Adipocyte (in vitro differentiated cells): ENCODE data around the gene KLHDC7B.

ENCODE experiments used
- DNase-seq: peaks from one replicate; pipeline ENCODE4 v3.0.0-alpha.2; 2015; ENCODE audit warnings: low read depth
- H3K27me3 ChIP-seq: replicated peaks from 2 replicates; pipeline ENCODE4 v1.7.0; 2013; ENCODE audit warnings: mild to moderate bottlenecking, low read length, moderate library complexity; ENCODE audit not compliant: control insufficient read depth, insufficient read depth
- H3K36me3 ChIP-seq: 2 replicates; pipeline ENCODE4 v1.7.0; 2013; ENCODE audit warnings: low read length, mild to moderate bottlenecking, moderate library complexity; ENCODE audit not compliant: control insufficient read depth, insufficient read depth, severe bottlenecking
- H3K4me1 ChIP-seq: 2 replicates; pipeline ENCODE4 v1.7.0; 2013; ENCODE audit warnings: mild to moderate bottlenecking, low read length, moderate library complexity; ENCODE audit not compliant: control insufficient read depth, insufficient read depth
- H3K4me3 ChIP-seq: 2 replicates; pipeline ENCODE4 v1.7.0; 2013; ENCODE audit warnings: mild to moderate bottlenecking, low read length, moderate library complexity
- H3K9ac ChIP-seq: 2 replicates; pipeline ENCODE4 v1.7.0; 2013; ENCODE audit warnings: mild to moderate bottlenecking, low read length, moderate library complexity
- H3K9me3 ChIP-seq: 2 replicates; pipeline ENCODE4 v1.7.0; 2013; ENCODE audit warnings: mild to moderate bottlenecking, low read length, moderate library complexity; ENCODE audit not compliant: control insufficient read depth

KLHDC7B gene

DNA sequence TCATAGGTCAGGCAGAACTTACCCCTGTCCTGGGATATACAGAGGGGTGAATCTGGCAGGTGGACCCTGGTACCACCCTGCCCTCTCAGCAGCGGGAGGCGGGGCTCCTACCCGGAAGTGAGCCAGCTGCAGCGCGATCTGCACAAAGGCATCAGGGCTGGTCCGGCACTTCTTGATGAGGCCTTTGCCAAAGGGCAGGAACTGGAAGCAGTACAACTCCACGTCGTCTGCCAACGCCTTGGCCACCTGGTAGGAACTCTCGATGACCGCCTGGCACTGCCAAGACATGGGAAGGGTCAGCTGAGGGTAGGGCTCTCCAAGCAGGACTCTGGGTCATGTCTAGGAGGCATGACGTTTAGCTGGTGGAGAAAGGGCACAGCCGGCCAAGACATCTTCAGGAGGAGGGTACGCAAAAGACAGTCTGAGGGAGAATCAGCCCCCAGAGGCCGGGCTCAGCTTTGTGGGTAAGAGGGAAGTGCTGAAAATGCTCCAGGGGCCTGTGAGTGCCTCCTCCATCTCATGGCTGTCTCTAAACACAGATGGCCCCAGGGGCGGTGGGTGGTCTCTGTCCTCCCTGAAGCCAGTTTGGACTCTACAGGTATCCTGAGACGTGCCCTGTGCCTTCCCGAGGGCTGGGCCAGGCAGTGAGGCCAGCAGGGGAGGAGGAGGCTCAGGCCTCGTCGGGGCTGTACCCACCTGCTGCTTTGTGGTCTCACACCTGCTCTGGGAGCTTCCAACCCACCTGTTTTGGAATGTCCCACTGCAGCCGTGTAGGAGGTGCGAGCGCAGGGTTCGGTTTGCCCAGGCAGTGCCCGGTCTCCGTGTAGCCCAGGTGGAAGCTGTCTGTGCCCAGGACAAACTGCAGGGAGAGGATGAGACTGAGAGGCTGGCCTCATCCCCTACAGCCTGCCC is 25.8 kb downstream of the KLHDC7B start:
- H3K27me3 ChIP-seq = no peaks in the 10 kb centered on the region
- no peaks in the 10 kb centered on the region for H3K9me3 ChIP-seq
- no peak overlapping the region for H3K4me3 ChIP-seq
- no peaks in the 10 kb centered on the region for H3K4me1 ChIP-seq
- H3K36me3 ChIP-seq = peaks cover 16% of the 10 kb centered on the region
- no peak for DNase-seq
- no peak overlapping the region for H3K9ac ChIP-seq

DNA sequence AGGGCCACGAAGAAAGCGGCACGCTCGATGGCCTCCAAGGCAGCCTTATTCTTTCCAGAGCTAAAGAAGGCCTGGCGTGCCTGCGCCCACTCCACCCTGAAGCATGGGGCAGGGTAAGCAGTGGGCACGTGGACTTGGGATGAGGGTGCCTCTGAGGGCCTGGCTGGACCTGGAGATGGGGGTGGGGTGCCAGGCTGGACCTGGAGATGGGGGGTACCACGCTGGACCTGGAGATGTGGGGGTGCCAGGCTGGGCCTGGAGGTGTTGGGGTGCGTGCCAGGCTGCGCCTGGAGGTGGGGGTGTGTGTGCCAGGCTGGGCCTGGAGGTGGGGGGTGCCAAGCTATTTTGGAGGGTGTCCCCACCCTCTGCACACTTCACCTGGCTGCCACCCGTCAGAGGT is 27.3 kb downstream of the KLHDC7B start:
- no peak for DNase-seq
- Histone ChIP-seq H3K9me3 (no peaks in the 10 kb centered on the region), H3K9ac (no peak overlapping the region), H3K4me1 (peaks cover 3% of the 10 kb centered on the region), H3K4me3 (no peak overlapping the region), H3K27me3 (no peaks in the 10 kb centered on the region), H3K36me3 (peaks cover 16% of the 10 kb centered on the region)

DNA sequence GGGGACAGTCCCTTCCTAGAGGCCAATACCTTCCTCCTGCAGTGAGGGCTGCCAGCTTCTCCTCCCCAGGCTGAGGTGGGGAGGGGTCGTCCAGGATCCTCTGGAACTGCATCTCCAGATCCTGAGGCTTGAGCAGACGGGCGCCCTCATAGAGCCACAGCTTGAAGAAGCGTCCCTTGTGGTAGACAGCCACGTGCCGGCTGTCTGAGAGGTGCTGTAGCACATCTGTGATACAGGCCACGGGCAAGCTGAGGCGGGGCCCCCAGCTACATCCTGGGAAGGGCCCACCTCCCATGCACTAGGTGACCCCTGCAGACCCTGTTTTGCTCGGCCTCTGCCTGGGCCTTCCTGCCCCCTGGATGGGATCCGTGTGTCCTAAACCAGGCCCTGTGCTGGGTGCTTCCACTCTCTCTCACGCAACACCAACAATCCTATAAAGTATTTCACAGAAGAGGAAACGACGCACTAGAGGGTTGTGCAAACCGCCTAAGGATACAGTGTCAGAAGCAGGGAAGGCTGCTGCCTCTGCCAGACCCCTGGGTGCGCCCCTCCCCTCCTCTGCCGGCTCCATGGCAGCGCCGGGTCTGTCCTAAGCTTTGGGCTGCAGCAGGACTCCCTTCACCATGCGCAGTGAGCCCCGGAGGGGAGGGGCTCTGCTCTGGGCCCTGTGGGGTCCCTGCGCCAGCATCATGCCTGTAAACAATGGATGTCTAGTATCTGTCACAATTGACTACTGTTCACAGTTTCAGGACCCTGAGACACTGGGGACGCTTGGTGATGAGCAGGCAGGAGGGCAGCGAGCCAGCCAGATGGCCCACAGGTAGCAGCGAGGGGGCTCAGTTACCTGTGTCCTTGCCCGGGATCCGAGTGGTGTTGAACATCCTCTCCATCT is 28.0 kb downstream of the KLHDC7B start:
- H3K9me3 ChIP-seq = no peaks in the 10 kb centered on the region
- H3K27me3 ChIP-seq = no peaks in the 10 kb centered on the region
- no peak overlapping the region for H3K4me3 ChIP-seq
- no peak overlapping the region for H3K9ac ChIP-seq
- DNase-seq = no peak
- peaks cover 11% of the 10 kb centered on the region for H3K4me1 ChIP-seq
- peaks cover 16% of the 10 kb centered on the region for H3K36me3 ChIP-seq

DNA sequence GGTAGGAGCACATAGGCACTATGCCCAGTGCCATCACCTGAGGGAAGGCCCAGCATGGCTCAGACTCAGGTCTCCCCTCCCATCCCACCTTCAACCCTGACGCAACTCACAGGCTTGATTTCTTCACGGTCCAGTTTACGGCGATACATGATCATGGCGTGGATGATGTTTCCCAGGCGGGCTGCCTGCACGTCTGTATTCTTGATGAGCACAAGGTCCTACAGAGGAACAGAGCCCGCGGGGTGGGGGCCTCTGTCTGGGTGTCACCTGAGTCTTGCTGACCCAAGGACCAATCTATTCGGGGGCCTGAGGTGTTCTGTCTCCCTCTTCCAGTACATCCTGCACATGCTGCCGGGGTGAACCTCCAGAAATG is 28.7 kb downstream of the KLHDC7B start:
- Histone ChIP-seq H3K9me3 (no peaks in the 10 kb centered on the region), H3K9ac (no peak overlapping the region), H3K4me1 (peaks cover 17% of the 10 kb centered on the region), H3K36me3 (peaks cover 15% of the 10 kb centered on the region), H3K27me3 (no peaks in the 10 kb centered on the region), H3K4me3 (no peak overlapping the region)
- no peak for DNase-seq

DNA sequence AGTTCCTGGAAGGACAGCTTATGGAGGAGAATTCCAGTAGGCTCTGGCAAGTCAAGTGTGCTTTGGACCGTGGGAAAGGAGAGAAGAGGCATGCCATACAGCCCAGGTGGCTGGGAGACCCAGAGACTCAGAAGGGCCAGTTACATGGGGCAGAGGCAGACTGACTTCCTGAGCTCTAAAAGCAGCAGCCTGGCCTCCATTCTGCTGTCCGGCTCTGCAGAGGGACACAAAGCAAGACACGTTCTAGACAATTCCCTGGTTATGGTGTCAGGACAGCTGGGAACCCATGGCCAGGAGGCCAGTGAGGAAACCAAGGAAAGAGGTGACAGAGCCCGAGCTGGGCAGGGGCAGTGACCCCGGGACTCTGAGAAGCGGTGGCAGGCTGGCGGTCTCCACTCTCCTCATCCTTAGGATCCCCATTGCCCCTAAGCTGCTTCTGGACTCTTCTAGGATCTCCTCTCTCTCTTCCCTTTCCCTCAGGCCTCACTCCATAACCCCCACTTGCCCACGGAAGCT is 29.8 kb downstream of the KLHDC7B start:
- Histone ChIP-seq H3K9ac (no peak overlapping the region), H3K36me3 (peaks cover 13% of the 10 kb centered on the region)
- no peak for DNase-seq

DNA sequence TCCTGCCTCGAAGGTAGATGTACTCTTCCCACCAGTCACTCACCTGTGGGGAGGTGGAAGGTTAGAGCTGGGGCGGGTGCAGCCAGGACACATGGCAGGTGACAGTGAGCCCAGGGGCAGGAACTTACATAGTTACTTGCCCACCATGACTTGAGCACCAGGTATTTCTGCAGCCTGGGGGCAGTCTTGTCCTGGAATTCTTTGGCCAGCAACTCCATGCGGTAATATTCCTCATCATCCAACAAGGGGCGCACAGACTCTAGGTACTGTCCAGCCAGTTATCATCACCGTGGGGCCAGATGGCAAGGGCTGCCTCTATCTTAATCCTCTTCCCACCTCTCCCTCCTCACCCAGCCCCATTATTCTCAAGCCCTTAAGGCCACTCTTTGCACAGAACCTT is 30.4 kb downstream of the KLHDC7B start:
- peaks cover 21% of the 10 kb centered on the region for H3K4me1 ChIP-seq
- H3K9ac ChIP-seq = no peak overlapping the region
- no peak overlapping the region for H3K4me3 ChIP-seq
- H3K9me3 ChIP-seq = no peaks in the 10 kb centered on the region
- H3K36me3 ChIP-seq = peaks cover 7% of the 10 kb centered on the region
- DNase-seq = peak; percentile 9
- no peaks in the 10 kb centered on the region for H3K27me3 ChIP-seq

More for the DNA sequence above, 29.8 kb downstream of the KLHDC7B start:
- Histone ChIP-seq H3K9me3 (no peaks in the 10 kb centered on the region), H3K4me3 (no peak overlapping the region), H3K4me1 (peaks cover 21% of the 10 kb centered on the region), H3K27me3 (no peaks in the 10 kb centered on the region)

DNA sequence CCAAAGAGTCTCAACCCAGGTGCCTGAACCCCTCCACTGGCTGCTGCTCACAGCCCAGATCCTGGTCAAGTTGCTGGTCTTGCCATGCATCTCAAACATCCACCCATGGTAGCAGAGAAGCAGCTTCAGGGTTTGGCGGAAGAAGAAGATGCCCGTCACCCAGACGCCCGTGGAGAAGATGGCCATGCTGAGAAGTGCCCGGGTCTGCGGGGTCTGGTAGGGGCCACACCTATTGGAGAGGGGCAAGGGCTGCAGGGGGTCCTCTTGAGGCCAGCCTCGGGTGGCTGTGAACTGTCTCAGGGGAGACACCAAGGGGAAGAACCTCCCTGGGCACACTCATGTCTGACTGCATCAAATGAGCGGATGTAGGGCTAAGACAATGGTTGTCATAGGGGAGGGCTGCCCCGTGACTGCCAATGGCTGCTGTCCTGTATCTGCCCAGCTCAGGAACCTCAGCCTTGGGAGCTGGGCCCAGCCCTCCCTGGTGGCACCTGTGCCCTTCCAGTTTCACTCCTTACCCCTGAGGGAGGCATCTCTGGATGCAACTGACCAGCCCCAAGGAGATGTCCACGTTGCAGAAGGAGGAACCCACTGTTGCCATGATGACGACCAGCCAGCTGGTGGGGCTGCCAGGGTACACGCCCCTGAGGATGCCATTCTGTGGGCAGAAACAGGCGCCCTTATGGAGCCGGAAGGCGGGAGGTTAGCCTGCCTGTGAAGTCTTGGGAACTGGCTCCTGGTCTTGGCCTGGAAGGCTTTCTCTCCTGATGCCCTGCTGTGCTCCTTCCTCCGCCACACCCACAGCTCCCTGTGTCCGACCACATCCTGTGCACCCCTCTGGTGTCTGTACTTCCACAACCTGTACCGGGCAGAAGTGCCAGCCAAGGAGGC is 31.4 kb downstream of the KLHDC7B start:
- H3K9me3 ChIP-seq = no peaks in the 10 kb centered on the region
- no peak for DNase-seq
- peaks cover 29% of the 10 kb centered on the region for H3K4me1 ChIP-seq
- no peaks in the 10 kb centered on the region for H3K27me3 ChIP-seq
- H3K4me3 ChIP-seq = peak overlapping the region; percentile 8
- H3K36me3 ChIP-seq = peaks cover 2% of the 10 kb centered on the region
- H3K9ac ChIP-seq = no peak overlapping the region

DNA sequence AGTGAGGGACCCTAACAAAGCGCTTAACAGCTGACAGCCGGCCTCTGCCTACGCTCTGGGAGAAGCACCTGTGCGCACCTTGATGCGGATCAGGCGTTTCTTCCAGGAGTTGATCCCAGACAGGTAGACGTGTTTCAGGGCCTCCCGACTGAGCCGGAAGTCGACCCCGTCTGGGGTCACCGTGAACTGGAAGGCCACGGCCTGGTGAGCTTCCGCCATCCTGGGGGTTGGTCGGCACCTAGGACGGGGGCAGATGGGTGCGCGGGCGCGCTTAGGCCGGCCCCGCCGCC is 31.9 kb downstream of the KLHDC7B start:
- Histone ChIP-seq H3K4me3 (peak overlapping the region; percentile 8), H3K4me1 (peaks cover 30% of the 10 kb centered on the region), H3K36me3 (no peaks in the 10 kb centered on the region), H3K9me3 (no peaks in the 10 kb centered on the region), H3K27me3 (no peaks in the 10 kb centered on the region), H3K9ac (no peak overlapping the region)
- no peak for DNase-seq

DNA sequence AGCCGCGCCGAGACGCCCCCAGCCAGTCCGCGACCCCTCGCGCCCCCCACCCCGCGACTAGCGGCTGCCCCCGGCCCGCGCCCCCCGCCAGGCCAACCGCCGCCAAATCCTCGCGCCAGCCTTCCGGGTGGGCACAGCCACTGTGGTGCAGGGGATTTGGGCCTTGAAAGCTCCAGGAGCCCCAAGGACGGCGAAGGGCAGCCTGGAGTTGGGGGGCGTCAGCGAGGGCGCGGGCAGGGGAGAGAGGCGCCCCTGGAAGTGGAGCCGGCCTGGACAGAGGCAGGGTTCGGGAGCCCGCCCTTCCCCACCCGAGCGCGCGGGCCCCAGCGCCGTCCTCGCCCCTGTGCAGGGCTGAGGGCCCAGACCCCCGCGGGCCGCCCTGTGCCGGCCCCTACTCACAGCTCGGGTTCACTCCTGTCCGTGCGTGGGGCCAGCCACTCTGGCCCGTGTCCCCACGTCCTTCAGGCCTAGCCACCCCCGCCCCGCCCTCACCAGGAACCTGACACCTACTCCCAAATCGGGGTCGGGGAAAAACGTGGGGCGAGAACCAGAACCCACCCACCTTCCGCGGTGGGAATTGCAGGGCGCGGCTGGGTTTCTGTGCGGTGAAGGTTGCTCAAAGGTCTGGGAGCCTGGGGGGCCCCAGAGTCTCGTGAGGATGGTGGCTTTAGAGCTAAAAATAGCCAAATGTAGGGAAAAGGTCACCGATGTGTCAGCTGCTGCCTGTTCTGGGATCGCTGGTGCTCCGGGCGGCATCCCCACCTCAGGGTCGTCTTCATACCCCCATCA is 32.5 kb downstream of the KLHDC7B start, which contains the start of gene CPT1B:
CPT1B (minus strand) TSS at position 441 of the 789 bp plus-strand sequence. CDS start 512 bp downstream, outside the sequence.
- peaks cover 30% of the 10 kb centered on the region for H3K4me1 ChIP-seq
- no peaks in the 10 kb centered on the region for H3K9me3 ChIP-seq
- no peaks in the 10 kb centered on the region for H3K27me3 ChIP-seq
- peak within 1 kb of the TSS; percentile 66 for H3K9ac ChIP-seq
- DNase-seq = peak; percentile 42
- H3K4me3 ChIP-seq = peak within 1 kb of the TSS; percentile 38
- no peaks in the 10 kb centered on the region for H3K36me3 ChIP-seq

DNA sequence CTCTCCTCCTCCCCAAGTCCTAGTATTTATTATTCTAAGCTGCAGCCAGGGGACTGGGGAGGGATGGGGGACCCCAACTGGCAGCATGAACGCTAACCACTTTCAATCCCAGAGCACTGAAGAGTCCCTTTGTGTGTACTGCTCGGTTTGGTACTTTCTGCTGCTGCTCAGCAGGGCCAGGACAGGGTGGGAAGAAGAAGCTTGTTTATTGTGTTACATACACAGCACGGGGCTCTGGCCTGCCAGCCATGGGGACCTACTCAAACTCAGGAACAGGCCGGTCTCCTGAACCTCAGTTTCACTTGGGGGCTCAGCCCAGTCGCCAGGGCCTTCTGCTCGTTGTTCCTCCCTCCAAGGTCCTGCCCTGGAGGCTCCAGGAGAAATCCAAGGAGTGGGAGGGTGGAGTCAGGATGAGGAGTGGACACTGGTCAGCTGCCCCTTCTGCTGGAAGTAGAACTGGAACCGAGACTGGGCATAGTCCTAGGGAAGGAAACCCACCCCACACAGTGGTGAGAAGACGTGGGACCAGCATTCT is 33.1 kb downstream of the KLHDC7B start:
- no peak for DNase-seq

More for the DNA sequence above, 33.1 kb downstream of the KLHDC7B start:
- Histone ChIP-seq H3K9me3 (no peaks in the 10 kb centered on the region), H3K4me3 (peak overlapping the region; percentile 38), H3K9ac (peak overlapping the region; percentile 66), H3K4me1 (peaks cover 36% of the 10 kb centered on the region), H3K27me3 (no peaks in the 10 kb centered on the region), H3K36me3 (no peaks in the 10 kb centered on the region)
